Type B pancreatic cell (in vitro differentiated cells): ENCODE data around the gene CCDC81. TPM values are rescaled to one million over a fixed set of nuclear protein-coding genes. Genes with fewer than 3 reads are reported as not detected.
A peak's percentile ranks its signal among the peaks of the same experiment; 100 is the strongest.

Experiments
- DNase-seq: peaks from one replicate; pipeline ENCODE4 v3.0.0; 2021; ENCODE audit warnings: mixed read lengths; ENCODE audit not compliant: unreplicated experiment; ENCODE audit errors: extremely low spot score
- H3K27ac Mint-ChIP-seq: 2 replicates; pipeline ENCODE4 v1.8.0; 2021; ENCODE audit warnings: mild to moderate bottlenecking, mixed read lengths
- H3K27me3 Mint-ChIP-seq: 2 replicates; pipeline ENCODE4 v1.8.0; 2021; ENCODE audit warnings: mixed read lengths
- H3K36me3 Mint-ChIP-seq: 2 replicates; pipeline ENCODE4 v1.8.0; 2021; ENCODE audit warnings: mixed read lengths
- H3K4me1 Mint-ChIP-seq: one replicate; pipeline ENCODE4 v1.8.0; 2021; ENCODE audit warnings: mixed read lengths; ENCODE audit not compliant: unreplicated experiment
- H3K4me3 Mint-ChIP-seq: 2 replicates; pipeline ENCODE4 v1.8.0; 2021; ENCODE audit warnings: mild to moderate bottlenecking, mixed read lengths
- H3K9me3 Mint-ChIP-seq: 2 replicates; pipeline ENCODE4 v1.8.0; 2021; ENCODE audit warnings: mixed read lengths
- CTCF ChIP-seq: fragments of 200-600 bp; sonication (generic); conservative IDR thresholded peaks from 2 replicates; pipeline ENCODE4 v1.5.0; 2021; ENCODE audit warnings: antibody characterized with exemption, mild to moderate bottlenecking
- total RNA-seq: library from RNA; stranded (reverse); gene quantifications from 2 replicates; pipeline ENCODE4 v1.2.1, GENCODE V29; 2021; ENCODE audit warnings: low replicate concordance

CCDC81 gene
- total RNA-seq, 1 donor from 2014 or later, result 3.2 TPM

- no peak for DNase-seq
These were observed 13.5 kb downstream of the CCDC81 start for GRCh38 chr11:86388198-86388597.

GRCh38 chr11:86390487-86390886 lies 15.8 kb downstream of the CCDC81 start:
- DNase-seq, result no peak
- no peak overlapping the region for H3K27ac Mint-ChIP-seq
- H3K9me3 Mint-ChIP-seq, result no peaks in the 10 kb centered on the region
- H3K4me3 Mint-ChIP-seq, result no peak overlapping the region
- no peak for TF ChIP-seq CTCF
- no peaks in the 10 kb centered on the region for H3K36me3 Mint-ChIP-seq
- H3K4me1 Mint-ChIP-seq, result peaks cover 16% of the 10 kb centered on the region
- H3K27me3 Mint-ChIP-seq, result no peaks in the 10 kb centered on the region

More at GRCh38 chr11:86388198-86388597, 13.5 kb downstream of the CCDC81 start:
- Mint-ChIP-seq H3K36me3 (no peaks in the 10 kb centered on the region), H3K27me3 (no peaks in the 10 kb centered on the region), H3K27ac (no peak overlapping the region), H3K4me3 (no peak overlapping the region), H3K4me1 (peaks cover 11% of the 10 kb centered on the region), H3K9me3 (no peaks in the 10 kb centered on the region)
- no peak for TF ChIP-seq CTCF

- Mint-ChIP-seq H3K36me3 (no peaks in the 10 kb centered on the region), H3K27ac (peak overlapping the region; percentile 86), H3K9me3 (no peaks in the 10 kb centered on the region), H3K27me3 (no peaks in the 10 kb centered on the region), H3K4me3 (no peak overlapping the region), H3K4me1 (peaks cover 8% of the 10 kb centered on the region)
- DNase-seq, result no peak
- TF ChIP-seq CTCF, result no peak
These were observed 20.4 kb downstream of the CCDC81 start for GRCh38 chr11:86395061-86395551.

GRCh38 chr11:86396396-86396795 lies 21.7 kb downstream of the CCDC81 start:
- no peak overlapping the region for H3K4me3 Mint-ChIP-seq
- TF ChIP-seq CTCF, result no peak
- no peak for DNase-seq
- no peaks in the 10 kb centered on the region for H3K9me3 Mint-ChIP-seq
- H3K27me3 Mint-ChIP-seq, result no peaks in the 10 kb centered on the region
- H3K4me1 Mint-ChIP-seq, result peaks cover 8% of the 10 kb centered on the region
- no peaks in the 10 kb centered on the region for H3K36me3 Mint-ChIP-seq
- H3K27ac Mint-ChIP-seq, result no peak overlapping the region

GRCh38 chr11:86397351-86397750 lies 22.7 kb downstream of the CCDC81 start:
- no peak overlapping the region for H3K4me3 Mint-ChIP-seq
- no peak for DNase-seq
- H3K9me3 Mint-ChIP-seq, result no peaks in the 10 kb centered on the region
- no peaks in the 10 kb centered on the region for H3K27me3 Mint-ChIP-seq
- H3K27ac Mint-ChIP-seq, result no peak overlapping the region
- H3K36me3 Mint-ChIP-seq, result no peaks in the 10 kb centered on the region
- H3K4me1 Mint-ChIP-seq, result peaks cover 8% of the 10 kb centered on the region
- no peak for TF ChIP-seq CTCF

- no peaks in the 10 kb centered on the region for H3K27me3 Mint-ChIP-seq
- H3K4me1 Mint-ChIP-seq, result peaks cover 8% of the 10 kb centered on the region
- H3K4me3 Mint-ChIP-seq, result no peak overlapping the region
- no peaks in the 10 kb centered on the region for H3K9me3 Mint-ChIP-seq
- TF ChIP-seq CTCF, result no peak
- DNase-seq, result no peak
- no peak overlapping the region for H3K27ac Mint-ChIP-seq
- no peaks in the 10 kb centered on the region for H3K36me3 Mint-ChIP-seq
These were observed 23.4 kb downstream of the CCDC81 start for GRCh38 chr11:86398106-86398505.
